Naive B cell (primary cell): Measurements from ENCODE around the gene UST. TPM values are rescaled to one million over a fixed set of nuclear protein-coding genes. Genes with fewer than 3 reads are reported as not detected.
"Not testable (repeated sequence)": the region's sequence is repeated elsewhere in the genome, so short reads cannot be mapped to it uniquely, and the experiment has no call there.

Source experiments
- ATAC-seq, 2 donors: fragments of 150-1000 bp; cut with Tn5 transposase; 2 replicates each; pipeline ENCODE4 v1.10.0; 2021; ENCODE audit warnings: low read depth in 2 of 2, mild to moderate bottlenecking in 2 of 2, moderate library complexity in 2 of 2
- DNase-seq: peaks from one replicate; pipeline ENCODE4 v3.0.0; 2022
- H3K27ac Mint-ChIP-seq, 6 donors: one replicate each; pipeline ENCODE4 v1.8.0; 2020 to 2022; ENCODE audit warnings: mild to moderate bottlenecking in 6 of 6, mixed read lengths in 6 of 6, moderate library complexity in 5 of 6, inconsistent platforms in 2 of 6
- H3K27me3 Mint-ChIP-seq, 3 donors: one replicate each; pipeline ENCODE4 v1.8.0; 2021 to 2022; ENCODE audit warnings: mixed read lengths in 3 of 3, mild to moderate bottlenecking in 1 of 3
- H3K36me3 Mint-ChIP-seq, 2 donors: one replicate each; pipeline ENCODE4 v1.8.0; 2020 to 2022; ENCODE audit warnings: mixed read lengths in 2 of 2, inconsistent platforms in 1 of 2, mild to moderate bottlenecking in 1 of 2
- H3K4me1 Mint-ChIP-seq, 3 donors: one replicate each; pipeline ENCODE4 v1.8.0; 2020 to 2022; ENCODE audit warnings: mixed read lengths in 3 of 3, inconsistent platforms in 1 of 3, mild to moderate bottlenecking in 1 of 3, moderate library complexity in 1 of 3
- H3K4me3 Mint-ChIP-seq, 8 donors: one replicate each; pipeline ENCODE4 v1.8.0; 2020 to 2022; ENCODE audit warnings: mild to moderate bottlenecking in 8 of 8, mixed read lengths in 8 of 8, moderate library complexity in 8 of 8, inconsistent platforms in 2 of 8
- H3K9me3 Mint-ChIP-seq, 7 donors: one replicate each; pipeline ENCODE4 v1.8.0; 2020 to 2022; ENCODE audit warnings: mixed read lengths in 7 of 7, mild to moderate bottlenecking in 5 of 7, inconsistent platforms in 2 of 7, moderate library complexity in 1 of 7
- polyA plus RNA-seq, 6 donors: library from polyadenylated mRNA; unstranded; fragments of 300-500 nt; fragmentation: Illumina TruSeq; gene quantifications; one replicate each; pipeline ENCODE4 v1.2.3, GENCODE V29; 2021; ENCODE audit warnings: low read depth in 6 of 6

UST gene
- polyA plus RNA-seq, 6 donors from 2014 or later: 2.8 to 7.2 (median 5.2) TPM

GRCh38 chr6:149087898-149088297 is 341.1 kb downstream of the UST start:
- no peaks in the 10 kb centered on the region for H3K36me3 Mint-ChIP-seq
- ATAC-seq (no peak), DNase-seq (no peak)
- H3K4me3 Mint-ChIP-seq: no peak overlapping the region
- no peaks in the 10 kb centered on the region for H3K9me3 Mint-ChIP-seq
- peaks cover 0 to 9% (median 0%) of the 10 kb centered on the region in 3 donors for H3K27me3 Mint-ChIP-seq
- H3K27ac Mint-ChIP-seq: peak overlapping the region in 1 of 6 donors; percentile 89
- no peaks in the 10 kb centered on the region for H3K4me1 Mint-ChIP-seq

DNA sequence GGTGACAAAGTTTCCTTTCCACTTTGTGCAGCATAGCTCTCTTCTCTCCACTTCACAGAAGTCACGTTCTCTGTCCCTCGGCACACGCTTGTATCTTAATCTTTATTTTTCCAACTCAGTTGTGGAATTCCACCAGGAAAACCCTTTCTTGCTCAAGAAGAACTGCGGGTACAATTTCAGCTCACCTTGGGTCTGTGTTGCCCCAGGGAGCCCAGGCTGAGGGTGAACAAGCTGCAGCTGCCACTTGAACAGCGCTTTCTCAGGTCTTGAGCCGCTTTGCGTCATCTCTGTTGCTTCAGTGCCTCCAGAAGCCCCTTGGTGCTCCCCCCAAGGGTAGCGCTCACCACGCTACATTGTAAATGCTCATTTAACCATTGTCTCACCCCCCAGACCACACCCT is 341.5 kb downstream of the UST start:
- Mint-ChIP-seq H3K27ac (no peak overlapping the region), H3K27me3 (peaks cover 0 to 11% (median 3%) of the 10 kb centered on the region in 3 donors), H3K9me3 (no peaks in the 10 kb centered on the region), H3K4me3 (no peak overlapping the region), H3K36me3 (no peaks in the 10 kb centered on the region), H3K4me1 (no peaks in the 10 kb centered on the region)
- no peak for ATAC-seq
- no peak for DNase-seq

DNA sequence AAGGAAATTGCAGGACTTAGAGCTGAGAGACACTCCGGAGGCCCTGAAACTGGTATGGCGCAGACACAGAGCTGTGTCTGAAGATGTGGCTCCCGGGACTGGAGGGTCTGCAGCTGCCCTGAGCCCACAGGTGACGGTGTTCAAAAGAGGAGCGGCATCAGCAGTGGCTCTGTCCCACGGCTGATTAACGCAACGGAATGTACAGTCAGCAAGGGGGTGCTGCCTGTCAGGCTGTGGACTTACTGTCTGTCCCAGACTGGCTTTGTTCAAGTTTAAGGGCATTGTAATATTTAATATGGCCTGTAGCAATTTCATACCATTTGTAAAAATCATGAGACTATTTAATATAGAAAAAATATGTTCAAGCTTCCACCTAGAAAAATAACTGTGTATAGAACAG is 342.7 kb downstream of the UST start:
- no peak overlapping the region for H3K4me3 Mint-ChIP-seq
- ATAC-seq (no peak), DNase-seq (no peak)
- H3K27me3 Mint-ChIP-seq: peaks cover 0 to 13% (median 13%) of the 10 kb centered on the region in 3 donors
- H3K36me3 Mint-ChIP-seq: no peaks in the 10 kb centered on the region
- no peaks in the 10 kb centered on the region for H3K4me1 Mint-ChIP-seq
- H3K27ac Mint-ChIP-seq: peak overlapping the region in 1 of 6 donors; percentile 30
- H3K9me3 Mint-ChIP-seq: no peaks in the 10 kb centered on the region

DNA sequence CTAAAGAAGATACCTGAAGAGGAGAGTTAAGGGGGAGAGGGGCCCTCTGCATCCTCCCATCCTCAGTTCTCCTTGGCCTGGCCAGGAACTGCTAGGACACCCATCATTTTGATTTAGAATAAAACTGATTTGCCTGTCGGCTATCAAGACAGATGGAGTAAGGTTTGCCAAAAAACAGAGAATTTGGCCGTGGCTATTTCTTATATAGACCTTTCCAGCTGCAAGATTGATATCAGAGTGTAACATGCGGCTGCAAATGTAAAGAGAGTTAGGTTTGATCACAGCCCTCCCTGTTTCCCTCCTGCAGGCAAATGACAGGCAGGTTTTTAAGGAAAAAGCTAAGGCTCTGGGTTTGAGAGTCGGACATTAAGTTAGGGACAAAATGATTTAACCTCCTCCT is 344.1 kb downstream of the UST start:
- Mint-ChIP-seq H3K4me3 (peak overlapping the region in 1 of 8 donors; percentile 29), H3K9me3 (no peaks in the 10 kb centered on the region), H3K27ac (no peak overlapping the region), H3K36me3 (no peaks in the 10 kb centered on the region), H3K4me1 (no peaks in the 10 kb centered on the region), H3K27me3 (peaks cover 0 to 13% (median 13%) of the 10 kb centered on the region in 3 donors)
- ATAC-seq: no peak
- DNase-seq: no peak

GRCh38 chr6:149093643-149094042 is 346.8 kb downstream of the UST start:
- no peaks in the 10 kb centered on the region for H3K4me1 Mint-ChIP-seq
- peaks cover 5 to 15% (median 12%) of the 10 kb centered on the region in 7 donors for H3K9me3 Mint-ChIP-seq
- peaks cover 10 to 13% of the 10 kb centered on the region in 2 donors for H3K36me3 Mint-ChIP-seq
- no peak overlapping the region for H3K27ac Mint-ChIP-seq
- DNase-seq: no peak
- H3K27me3 Mint-ChIP-seq: peaks cover 0 to 13% (median 13%) of the 10 kb centered on the region in 3 donors
- no peak for ATAC-seq
- H3K4me3 Mint-ChIP-seq: no peak overlapping the region

DNA sequence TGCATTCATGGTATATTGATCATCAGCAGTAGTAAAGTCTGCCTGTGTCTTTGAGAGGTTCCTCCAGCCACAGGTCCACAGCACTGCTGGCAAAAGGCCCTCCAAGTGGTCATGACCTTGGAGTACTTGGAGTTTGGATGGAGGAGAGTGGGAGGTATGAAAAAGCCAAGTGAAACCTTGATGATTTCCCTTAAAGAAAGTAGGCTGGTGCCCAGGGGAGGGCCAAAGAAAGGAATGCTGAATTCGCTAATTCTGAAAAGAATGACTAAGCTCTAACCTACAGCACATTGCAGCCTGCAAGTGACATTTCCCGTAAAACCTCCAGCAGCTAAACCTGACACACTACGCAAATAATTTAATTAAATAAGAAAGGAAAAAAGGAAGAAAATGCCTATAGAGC is 347.3 kb downstream of the UST start:
- H3K36me3 Mint-ChIP-seq: peaks cover 15% of the 10 kb centered on the region in 2 donors
- no peak overlapping the region for H3K4me3 Mint-ChIP-seq
- DNase-seq: no peak
- H3K9me3 Mint-ChIP-seq: peaks cover 8 to 20% (median 14%) of the 10 kb centered on the region in 7 donors
- no peak overlapping the region for H3K27ac Mint-ChIP-seq
- ATAC-seq: no peak
- H3K4me1 Mint-ChIP-seq: no peaks in the 10 kb centered on the region
- peaks cover 0 to 13% (median 13%) of the 10 kb centered on the region in 3 donors for H3K27me3 Mint-ChIP-seq

GRCh38 chr6:149094934-149095351 is 348.1 kb downstream of the UST start:
- H3K4me3 Mint-ChIP-seq: no peak overlapping the region
- peaks cover 8 to 24% (median 16%) of the 10 kb centered on the region in 7 donors for H3K9me3 Mint-ChIP-seq
- H3K27me3 Mint-ChIP-seq: peaks cover 0 to 13% (median 13%) of the 10 kb centered on the region in 3 donors
- DNase-seq: no peak
- H3K27ac Mint-ChIP-seq: no peak overlapping the region
- ATAC-seq: no peak
- peaks cover 15 to 16% of the 10 kb centered on the region in 2 donors for H3K36me3 Mint-ChIP-seq
- H3K4me1 Mint-ChIP-seq: no peaks in the 10 kb centered on the region

GRCh38 chr6:149095842-149096241 is 349.0 kb downstream of the UST start:
- no peak for ATAC-seq
- no peak overlapping the region for H3K4me3 Mint-ChIP-seq
- no peaks in the 10 kb centered on the region for H3K4me1 Mint-ChIP-seq
- H3K9me3 Mint-ChIP-seq: peaks cover 8 to 24% (median 16%) of the 10 kb centered on the region in 7 donors
- no peak for DNase-seq
- peaks cover 0 to 13% (median 6%) of the 10 kb centered on the region in 3 donors for H3K27me3 Mint-ChIP-seq
- no peak overlapping the region for H3K27ac Mint-ChIP-seq
- H3K36me3 Mint-ChIP-seq: peaks cover 15 to 16% of the 10 kb centered on the region in 2 donors

DNA sequence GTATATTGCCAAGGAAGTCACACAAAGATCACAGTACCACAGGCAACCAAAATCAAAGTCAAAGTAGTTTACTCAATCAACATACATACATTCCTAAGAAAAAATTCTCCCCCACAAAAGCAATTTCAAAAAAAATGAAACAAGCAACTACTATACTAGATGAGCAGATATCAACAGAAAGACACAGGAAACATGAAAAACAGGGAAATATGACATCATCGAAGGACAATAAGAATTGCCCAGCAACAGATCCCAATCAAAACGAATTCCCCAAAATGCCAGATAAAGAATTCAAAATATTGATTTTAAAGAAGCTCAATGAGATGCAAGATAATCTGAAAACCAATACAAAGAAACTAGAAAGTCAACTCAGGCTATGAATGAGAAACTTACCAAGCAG is 351.0 kb downstream of the UST start:
- Mint-ChIP-seq H3K4me3 (no peak overlapping the region), H3K36me3 (peaks cover 15 to 16% of the 10 kb centered on the region in 2 donors), H3K9me3 (peaks cover 8 to 26% (median 16%) of the 10 kb centered on the region in 7 donors), H3K27me3 (peaks cover 0 to 13% (median 5%) of the 10 kb centered on the region in 3 donors), H3K4me1 (no peaks in the 10 kb centered on the region), H3K27ac (no peak overlapping the region)
- ATAC-seq (no peak), DNase-seq (no peak)

DNA sequence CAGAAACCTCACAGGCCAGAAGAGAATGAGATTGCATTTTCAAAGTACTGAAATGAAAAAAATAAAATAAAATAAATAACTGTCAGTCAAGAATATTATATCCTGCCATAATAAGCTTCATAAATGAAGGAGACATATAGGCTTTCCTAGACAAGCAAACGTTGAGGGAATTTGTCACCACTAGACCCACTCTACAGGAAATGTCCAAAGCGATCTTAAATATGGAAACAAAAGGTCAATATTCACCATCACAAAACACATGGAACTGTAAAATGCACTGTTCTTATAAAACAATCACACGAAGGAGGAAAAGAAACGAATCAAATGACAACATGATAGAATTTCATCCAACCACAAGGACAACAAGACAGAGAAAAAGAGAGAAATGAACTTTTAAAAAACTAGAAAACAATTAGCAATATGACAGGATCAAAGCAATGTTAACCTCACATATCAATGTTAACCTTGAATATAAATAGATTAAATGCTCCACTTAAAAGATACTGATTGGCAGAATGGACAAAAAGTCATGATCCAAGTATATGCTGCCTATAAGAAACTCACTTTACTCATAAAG is 352.0 kb downstream of the UST start:
- Mint-ChIP-seq H3K9me3 (peaks cover 10 to 26% (median 16%) of the 10 kb centered on the region in 7 donors), H3K4me1 (no peaks in the 10 kb centered on the region), H3K4me3 (no peak overlapping the region), H3K27me3 (peaks cover 0 to 5% (median 0%) of the 10 kb centered on the region in 3 donors), H3K27ac (no peak overlapping the region), H3K36me3 (peaks cover 15 to 16% of the 10 kb centered on the region in 2 donors)
- ATAC-seq (no peak), DNase-seq (no peak)

GRCh38 chr6:149102324-149102723 is 355.5 kb downstream of the UST start:
- Mint-ChIP-seq H3K27ac (no peak overlapping the region), H3K36me3 (peaks cover 15 to 16% of the 10 kb centered on the region in 2 donors), H3K4me1 (no peaks in the 10 kb centered on the region), H3K4me3 (no peak overlapping the region), H3K27me3 (no peaks in the 10 kb centered on the region), H3K9me3 (peaks cover 10 to 25% (median 15%) of the 10 kb centered on the region in 7 donors)
- no peak for ATAC-seq
- DNase-seq: no peak

GRCh38 chr6:149103950-149104349 is 357.1 kb downstream of the UST start:
- not testable (repeated sequence) for DNase-seq, H3K4me3 Mint-ChIP-seq, H3K36me3 Mint-ChIP-seq, H3K27me3 Mint-ChIP-seq, ATAC-seq, H3K27ac Mint-ChIP-seq, H3K4me1 Mint-ChIP-seq
- peaks cover 1 to 10% (median 3%) of the 10 kb centered on the region in 7 donors for H3K9me3 Mint-ChIP-seq

DNA sequence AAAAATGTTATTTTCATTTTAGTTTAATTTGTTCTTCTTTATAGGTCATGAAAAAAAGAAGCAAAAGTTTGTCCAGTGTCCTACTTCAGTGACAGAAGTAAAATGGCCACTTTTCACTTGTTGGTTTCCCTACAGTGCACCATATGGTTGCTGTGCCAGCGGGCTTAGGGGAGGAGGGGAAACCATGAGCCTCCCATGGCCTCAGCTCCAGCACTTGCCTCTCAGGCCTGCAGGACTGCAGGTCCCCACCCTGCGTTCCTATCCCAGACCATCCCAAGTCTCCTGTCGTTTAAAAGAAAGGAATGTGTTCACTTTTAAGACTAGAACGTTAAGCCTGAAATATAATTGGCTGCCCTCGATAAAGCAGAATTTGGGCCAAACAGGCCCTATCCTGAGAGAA is 360.7 kb downstream of the UST start:
- Mint-ChIP-seq H3K36me3 (no peaks in the 10 kb centered on the region), H3K27ac (no peak overlapping the region), H3K4me3 (no peak overlapping the region), H3K4me1 (peaks cover 19 to 22% (median 22%) of the 10 kb centered on the region in 3 donors), H3K27me3 (no peaks in the 10 kb centered on the region), H3K9me3 (peaks cover 0 to 2% (median 0%) of the 10 kb centered on the region in 7 donors)
- DNase-seq: no peak
- no peak for ATAC-seq

GRCh38 chr6:149108038-149108748 is 361.4 kb downstream of the UST start:
- no peak overlapping the region for H3K27ac Mint-ChIP-seq
- peaks cover 26 to 29% (median 28%) of the 10 kb centered on the region in 3 donors for H3K4me1 Mint-ChIP-seq
- H3K4me3 Mint-ChIP-seq: no peak overlapping the region
- DNase-seq (no peak), ATAC-seq (no peak)
- no peaks in the 10 kb centered on the region for H3K36me3 Mint-ChIP-seq
- no peaks in the 10 kb centered on the region for H3K27me3 Mint-ChIP-seq
- H3K9me3 Mint-ChIP-seq: peaks cover 0 to 1% (median 0%) of the 10 kb centered on the region in 7 donors
